Measurements from ENCODE around the gene FRMD6. TPM values are rescaled to one million over a fixed set of nuclear protein-coding genes. Genes with fewer than 3 reads are reported as not detected.

The FRMD6 gene
- total RNA-seq, 4 donors from 2014 or later: 35.7 to 44.9 (median 37.5) TPM

DNA sequence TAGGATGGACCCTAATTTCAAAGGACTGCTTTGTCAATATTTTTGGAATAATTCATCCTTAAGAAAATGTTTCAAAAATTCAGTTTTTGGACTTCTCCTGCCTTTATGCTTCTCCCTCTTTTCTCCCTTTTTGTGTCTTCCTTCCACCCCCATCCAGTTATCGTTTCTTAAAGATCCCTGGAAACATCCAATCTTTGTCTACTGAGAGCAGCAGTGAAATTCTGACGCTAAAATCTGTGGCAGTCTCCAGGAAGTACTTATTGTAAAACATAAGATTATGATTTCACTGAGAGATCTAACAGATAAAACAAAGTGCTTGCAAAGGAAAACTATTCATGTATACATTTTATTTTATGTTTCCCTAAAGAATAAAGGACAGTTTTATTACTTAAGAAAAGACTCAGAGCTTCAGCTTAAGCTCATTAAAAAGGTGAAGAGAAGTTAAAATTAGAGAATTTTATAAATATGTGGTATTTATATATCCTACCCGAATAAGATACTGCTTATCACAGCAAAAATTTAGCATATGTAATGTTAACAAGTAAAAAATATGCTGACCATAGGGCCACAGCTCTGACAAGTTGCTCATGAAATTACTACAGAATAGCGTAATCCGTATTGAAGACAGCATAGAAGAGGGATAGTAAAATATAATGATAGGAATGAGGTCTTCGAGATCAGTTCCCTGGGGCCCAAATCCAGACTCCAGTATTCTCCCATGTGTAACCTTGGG is 6.9 kb downstream of the FRMD6 start:
- Histone ChIP-seq H3K4me3 (no peak overlapping the region), H3K4me1 (peaks cover 13 to 69% (median 55%) of the 10 kb centered on the region in 4 donors), H3K27me3 (no peaks in the 10 kb centered on the region), H3K27ac (replicated peaks in 1 of 4) (no peak overlapping the region), H3K36me3 (no peaks in the 10 kb centered on the region), H3K9me3 (no peaks in the 10 kb centered on the region)
- 77% methylated on average over 6 of the region's 6 CpGs for WGBS
- TF ChIP-seq POLR2AphosphoS5 (IDR thresholded peaks at IDR 0.05): no peak
- no peak for TF ChIP-seq EP300 (IDR thresholded peaks at IDR 0.05)
- TF ChIP-seq POLR2A (IDR thresholded peaks at IDR 0.05; ENCODE audit: low read depth): no peak
- TF ChIP-seq, protein P1, sequence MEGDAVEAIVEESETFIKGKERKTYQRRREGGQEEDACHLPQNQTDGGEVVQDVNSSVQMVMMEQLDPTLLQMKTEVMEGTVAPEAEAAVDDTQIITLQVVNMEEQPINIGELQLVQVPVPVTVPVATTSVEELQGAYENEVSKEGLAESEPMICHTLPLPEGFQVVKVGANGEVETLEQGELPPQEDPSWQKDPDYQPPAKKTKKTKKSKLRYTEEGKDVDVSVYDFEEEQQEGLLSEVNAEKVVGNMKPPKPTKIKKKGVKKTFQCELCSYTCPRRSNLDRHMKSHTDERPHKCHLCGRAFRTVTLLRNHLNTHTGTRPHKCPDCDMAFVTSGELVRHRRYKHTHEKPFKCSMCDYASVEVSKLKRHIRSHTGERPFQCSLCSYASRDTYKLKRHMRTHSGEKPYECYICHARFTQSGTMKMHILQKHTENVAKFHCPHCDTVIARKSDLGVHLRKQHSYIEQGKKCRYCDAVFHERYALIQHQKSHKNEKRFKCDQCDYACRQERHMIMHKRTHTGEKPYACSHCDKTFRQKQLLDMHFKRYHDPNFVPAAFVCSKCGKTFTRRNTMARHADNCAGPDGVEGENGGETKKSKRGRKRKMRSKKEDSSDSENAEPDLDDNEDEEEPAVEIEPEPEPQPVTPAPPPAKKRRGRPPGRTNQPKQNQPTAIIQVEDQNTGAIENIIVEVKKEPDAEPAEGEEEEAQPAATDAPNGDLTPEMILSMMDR (IDR thresholded peaks at IDR 0.05): no peak
- DNase-seq (ENCODE audit: extremely low spot score): no peak
- intact Hi-C loops (cut with DNase I): no loop called here

DNA sequence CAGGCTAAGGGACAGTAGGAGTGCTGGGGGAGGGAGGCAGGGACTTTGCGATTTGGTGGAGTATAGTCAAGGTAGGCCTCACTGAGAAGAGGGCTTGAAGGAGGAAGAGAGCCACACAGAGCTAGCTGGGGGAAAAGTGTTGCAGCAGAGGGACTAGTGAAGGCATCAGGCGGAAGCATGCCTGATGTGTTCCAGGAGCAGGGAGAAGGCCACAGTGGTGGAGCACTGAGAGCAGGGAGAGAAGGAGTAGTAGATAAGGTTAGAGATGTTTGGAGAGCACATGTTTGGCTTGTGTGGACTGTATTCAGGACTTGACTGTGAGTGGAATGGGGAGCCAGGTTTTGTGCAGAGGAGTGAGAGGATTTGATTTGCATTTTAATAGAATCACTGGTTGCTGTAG is 9.0 kb downstream of the FRMD6 start:
- TF ChIP-seq, protein P1 (IDR thresholded peaks at IDR 0.05): no peak
- TF ChIP-seq POLR2A (IDR thresholded peaks at IDR 0.05; ENCODE audit: low read depth) (no peak), POLR2AphosphoS5 (IDR thresholded peaks at IDR 0.05) (no peak)
- Histone ChIP-seq H3K9me3 (no peaks in the 10 kb centered on the region), H3K4me3 (no peak overlapping the region), H3K4me1 (peaks cover 3 to 49% (median 35%) of the 10 kb centered on the region in 4 donors), H3K36me3 (no peaks in the 10 kb centered on the region), H3K27ac (replicated peaks in 1 of 4) (no peak overlapping the region), H3K27me3 (no peaks in the 10 kb centered on the region)
- 92% methylated on average over 2 of the region's 2 CpGs for WGBS
- intact Hi-C loops (cut with DNase I): no loop called here
- no peak for DNase-seq (ENCODE audit: extremely low spot score)

DNA sequence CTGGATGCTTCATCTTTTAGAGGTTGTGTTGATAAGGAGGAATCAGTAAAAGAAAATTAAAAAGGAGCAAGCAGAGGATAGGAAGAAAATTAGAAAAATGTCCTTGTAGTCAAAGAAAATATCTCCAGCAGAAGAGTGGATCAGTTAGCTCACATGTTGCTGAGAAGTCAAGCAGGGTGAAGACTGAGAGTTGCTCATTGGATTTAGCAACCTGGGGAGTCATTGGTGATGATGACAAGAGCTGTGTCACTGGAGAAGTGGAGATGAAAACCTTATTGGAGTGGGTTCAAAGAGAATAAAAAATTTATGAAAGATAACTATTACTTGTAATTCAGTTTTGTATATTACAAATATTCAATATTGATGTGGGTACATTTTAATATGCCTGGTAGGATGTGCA is 9.8 kb downstream of the FRMD6 start:
- H3K4me1 ChIP-seq: peaks cover 3 to 49% (median 28%) of the 10 kb centered on the region in 4 donors
- intact Hi-C loops (cut with DNase I): no loop called here
- TF ChIP-seq, protein P1 (IDR thresholded peaks at IDR 0.05): no peak
- TF ChIP-seq POLR2A (IDR thresholded peaks at IDR 0.05; ENCODE audit: low read depth) (no peak), EP300 (IDR thresholded peaks at IDR 0.05) (no peak), POLR2AphosphoS5 (IDR thresholded peaks at IDR 0.05) (no peak)

DNA sequence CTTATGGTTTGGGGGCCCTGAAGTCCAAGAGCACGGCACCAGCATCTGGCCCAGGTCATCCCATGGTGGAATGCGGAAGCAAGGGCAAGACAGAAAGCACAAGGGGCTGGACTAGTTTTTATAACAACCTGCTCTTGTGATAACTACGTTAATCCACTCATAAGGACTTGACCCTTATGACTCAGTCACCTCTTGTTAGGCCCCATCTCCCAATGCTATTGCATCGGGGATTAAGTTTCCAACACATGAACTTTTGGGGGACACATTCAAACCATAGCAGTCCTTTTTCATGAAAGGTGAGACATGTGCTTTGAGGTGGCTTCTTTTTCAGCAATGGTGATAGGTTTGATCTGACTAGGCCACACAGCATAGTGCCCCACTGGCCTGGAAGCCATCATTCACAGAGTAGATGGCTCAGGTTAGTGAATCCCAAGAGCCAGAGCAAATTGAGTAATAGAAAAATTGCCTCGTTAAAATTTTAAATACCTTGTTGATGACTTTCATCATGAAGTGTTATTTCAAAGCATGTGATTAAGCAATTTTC is 12.1 kb downstream of the FRMD6 start:
- 93% methylated on average over 5 of the region's 5 CpGs for WGBS
- H3K4me3 ChIP-seq: no peak overlapping the region
- no peak overlapping the region for H3K27ac ChIP-seq (replicated peaks in 1 of 4)
- TF ChIP-seq, protein P1 (IDR thresholded peaks at IDR 0.05): no peak
- TF ChIP-seq POLR2AphosphoS5 (IDR thresholded peaks at IDR 0.05): no peak
- no peak for TF ChIP-seq EP300 (IDR thresholded peaks at IDR 0.05)
- TF ChIP-seq POLR2A (IDR thresholded peaks at IDR 0.05; ENCODE audit: low read depth): no peak
- intact Hi-C loops (cut with DNase I): no loop called here
- no peaks in the 10 kb centered on the region for H3K9me3 ChIP-seq
- no peak for DNase-seq (ENCODE audit: extremely low spot score)
- no peaks in the 10 kb centered on the region for H3K27me3 ChIP-seq
- no peaks in the 10 kb centered on the region for H3K36me3 ChIP-seq
- peaks cover 3 to 35% (median 21%) of the 10 kb centered on the region in 4 donors for H3K4me1 ChIP-seq

More for the DNA sequence above, 9.8 kb downstream of the FRMD6 start:
- Histone ChIP-seq H3K27me3 (no peaks in the 10 kb centered on the region), H3K36me3 (no peaks in the 10 kb centered on the region), H3K27ac (replicated peaks in 1 of 4) (no peak overlapping the region), H3K4me3 (no peak overlapping the region), H3K9me3 (no peaks in the 10 kb centered on the region)
- DNase-seq (ENCODE audit: extremely low spot score): no peak

Data from esophagus muscularis mucosa (tissue), 4 donors.